ENCODE measurements around the gene FILIP1.
"Not testable (repeated sequence)": the region's sequence is repeated elsewhere in the genome, so short reads cannot be mapped to it uniquely, and the experiment has no call there.

Gene FILIP1

GRCh38 chr6:75458895-75459294 lies 34.7 kb downstream of the FILIP1 start:
- DNase-seq (ENCODE audit: low read depth, low spot score) = no peak

- no peak for DNase-seq (ENCODE audit: low read depth, low spot score)
Observed at GRCh38 chr6:75450903-75451302, 42.7 kb downstream of the FILIP1 start.

GRCh38 chr6:75449630-75450206 lies 43.9 kb downstream of the FILIP1 start:
- DNase-seq (ENCODE audit: low read depth, low spot score) = no peak

GRCh38 chr6:75446241-75446880 lies 47.2 kb downstream of the FILIP1 start:
- DNase-seq (ENCODE audit: low read depth, low spot score) = no peak

GRCh38 chr6:75445738-75446137 lies 47.9 kb downstream of the FILIP1 start:
- no peak for DNase-seq (ENCODE audit: low read depth, low spot score)

GRCh38 chr6:75444899-75445298 lies 48.7 kb downstream of the FILIP1 start:
- DNase-seq (ENCODE audit: low read depth, low spot score) = no peak

- DNase-seq (ENCODE audit: low read depth, low spot score) = not testable (repeated sequence)
Observed at GRCh38 chr6:75441883-75442282, 51.7 kb downstream of the FILIP1 start.

GRCh38 chr6:75441479-75441878 lies 52.1 kb downstream of the FILIP1 start:
- DNase-seq (ENCODE audit: low read depth, low spot score) = not testable (repeated sequence)

GRCh38 chr6:75438442-75439116 lies 55.0 kb downstream of the FILIP1 start:
- no peak for DNase-seq (ENCODE audit: low read depth, low spot score)

- no peak for DNase-seq (ENCODE audit: low read depth, low spot score)
Observed at GRCh38 chr6:75438013-75438431, 55.6 kb downstream of the FILIP1 start.

GRCh38 chr6:75437421-75437891 lies 56.1 kb downstream of the FILIP1 start:
- DNase-seq (ENCODE audit: low read depth, low spot score) = no peak

GRCh38 chr6:75436869-75437268 lies 56.7 kb downstream of the FILIP1 start:
- DNase-seq (ENCODE audit: low read depth, low spot score) = no peak

GRCh38 chr6:75432809-75433208 lies 60.8 kb downstream of the FILIP1 start:
- DNase-seq (ENCODE audit: low read depth, low spot score) = not testable (repeated sequence)

- DNase-seq (ENCODE audit: low read depth, low spot score) = no peak
Observed at GRCh38 chr6:75431379-75431778, 62.2 kb downstream of the FILIP1 start.

GRCh38 chr6:75430631-75431325 lies 62.8 kb downstream of the FILIP1 start:
- DNase-seq (ENCODE audit: low read depth, low spot score) = no peak

GRCh38 chr6:75429061-75429703 lies 64.4 kb downstream of the FILIP1 start:
- no peak for DNase-seq (ENCODE audit: low read depth, low spot score)

GRCh38 chr6:75428204-75428603 lies 65.4 kb downstream of the FILIP1 start:
- no peak for DNase-seq (ENCODE audit: low read depth, low spot score)

- DNase-seq (ENCODE audit: low read depth, low spot score) = no peak
Observed at GRCh38 chr6:75427329-75427728, 66.3 kb downstream of the FILIP1 start.

- DNase-seq (ENCODE audit: low read depth, low spot score) = no peak
Observed at GRCh38 chr6:75424618-75425548, 68.7 kb downstream of the FILIP1 start.

GRCh38 chr6:75423386-75423785 lies 70.2 kb downstream of the FILIP1 start:
- DNase-seq (ENCODE audit: low read depth, low spot score) = no peak

Measured in ELF-1 (cell line).